ENCODE measurements around the gene TAF11L13. TPM values are rescaled to one million over a fixed set of nuclear protein-coding genes. Genes with fewer than 3 reads are reported as not detected.

Gene TAF11L13
- total and polyA plus RNA-seq, 10 of the 15 experiments (the other 5 are each of a cell fraction or from before 2014, with no cell fraction given) = not detected

DNA sequence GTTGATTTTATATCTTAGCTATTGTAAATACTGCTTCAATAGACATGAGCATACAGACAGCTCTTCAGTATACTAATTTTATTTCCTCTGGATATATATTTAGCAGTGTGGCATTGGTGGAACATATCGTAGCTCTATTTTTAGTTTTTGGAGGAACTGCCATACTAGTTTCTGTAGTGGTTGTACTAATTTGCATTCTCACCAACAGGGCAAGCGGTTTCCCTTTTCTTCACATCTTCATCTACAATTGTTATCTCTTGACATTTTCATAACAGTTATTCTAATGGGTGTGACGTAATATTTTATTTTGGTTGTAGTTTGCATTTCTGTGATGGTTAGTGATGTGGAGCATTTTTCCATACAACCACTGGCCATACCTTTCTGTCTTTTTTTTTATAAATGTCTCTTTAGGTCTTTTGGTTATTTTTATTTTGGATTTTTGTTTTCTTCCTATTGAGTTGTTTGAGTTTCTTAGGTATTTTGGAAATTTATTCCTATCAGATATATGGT is 34.9 kb downstream of the TAF11L13 start (continued):
- TF ChIP-seq, protein P1, sequence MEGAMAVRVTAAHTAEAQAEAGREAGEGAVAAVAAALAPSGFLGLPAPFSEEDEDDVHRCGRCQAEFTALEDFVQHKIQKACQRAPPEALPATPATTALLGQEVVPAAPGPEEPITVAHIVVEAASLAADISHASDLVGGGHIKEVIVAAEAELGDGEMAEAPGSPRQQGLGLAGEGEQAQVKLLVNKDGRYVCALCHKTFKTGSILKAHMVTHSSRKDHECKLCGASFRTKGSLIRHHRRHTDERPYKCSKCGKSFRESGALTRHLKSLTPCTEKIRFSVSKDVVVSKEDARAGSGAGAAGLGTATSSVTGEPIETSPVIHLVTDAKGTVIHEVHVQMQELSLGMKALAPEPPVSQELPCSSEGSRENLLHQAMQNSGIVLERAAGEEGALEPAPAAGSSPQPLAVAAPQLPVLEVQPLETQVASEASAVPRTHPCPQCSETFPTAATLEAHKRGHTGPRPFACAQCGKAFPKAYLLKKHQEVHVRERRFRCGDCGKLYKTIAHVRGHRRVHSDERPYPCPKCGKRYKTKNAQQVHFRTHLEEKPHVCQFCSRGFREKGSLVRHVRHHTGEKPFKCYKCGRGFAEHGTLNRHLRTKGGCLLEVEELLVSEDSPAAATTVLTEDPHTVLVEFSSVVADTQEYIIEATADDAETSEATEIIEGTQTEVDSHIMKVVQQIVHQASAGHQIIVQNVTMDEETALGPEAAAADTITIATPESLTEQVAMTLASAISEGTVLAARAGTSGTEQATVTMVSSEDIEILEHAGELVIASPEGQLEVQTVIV (IDR thresholded peaks at IDR 0.05; ENCODE audit: borderline replicate concordance, partially characterized antibody) = no peak
- TF ChIP-seq RELA (IDR thresholded peaks at IDR 0.05; ENCODE audit: borderline replicate concordance, partially characterized antibody) = no peak
- TF ChIP-seq RFX5 (IDR thresholded peaks at IDR 0.05; ENCODE audit: low read depth, low read length) = no peak
- TF ChIP-seq, protein P2, sequence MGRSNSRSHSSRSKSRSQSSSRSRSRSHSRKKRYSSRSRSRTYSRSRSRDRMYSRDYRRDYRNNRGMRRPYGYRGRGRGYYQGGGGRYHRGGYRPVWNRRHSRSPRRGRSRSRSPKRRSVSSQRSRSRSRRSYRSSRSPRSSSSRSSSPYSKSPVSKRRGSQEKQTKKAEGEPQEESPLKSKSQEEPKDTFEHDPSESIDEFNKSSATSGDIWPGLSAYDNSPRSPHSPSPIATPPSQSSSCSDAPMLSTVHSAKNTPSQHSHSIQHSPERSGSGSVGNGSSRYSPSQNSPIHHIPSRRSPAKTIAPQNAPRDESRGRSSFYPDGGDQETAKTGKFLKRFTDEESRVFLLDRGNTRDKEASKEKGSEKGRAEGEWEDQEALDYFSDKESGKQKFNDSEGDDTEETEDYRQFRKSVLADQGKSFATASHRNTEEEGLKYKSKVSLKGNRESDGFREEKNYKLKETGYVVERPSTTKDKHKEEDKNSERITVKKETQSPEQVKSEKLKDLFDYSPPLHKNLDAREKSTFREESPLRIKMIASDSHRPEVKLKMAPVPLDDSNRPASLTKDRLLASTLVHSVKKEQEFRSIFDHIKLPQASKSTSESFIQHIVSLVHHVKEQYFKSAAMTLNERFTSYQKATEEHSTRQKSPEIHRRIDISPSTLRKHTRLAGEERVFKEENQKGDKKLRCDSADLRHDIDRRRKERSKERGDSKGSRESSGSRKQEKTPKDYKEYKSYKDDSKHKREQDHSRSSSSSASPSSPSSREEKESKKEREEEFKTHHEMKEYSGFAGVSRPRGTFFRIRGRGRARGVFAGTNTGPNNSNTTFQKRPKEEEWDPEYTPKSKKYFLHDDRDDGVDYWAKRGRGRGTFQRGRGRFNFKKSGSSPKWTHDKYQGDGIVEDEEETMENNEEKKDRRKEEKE (IDR thresholded peaks at IDR 0.05) = no peak
- no peak for TF ChIP-seq POLR2A (IDR thresholded peaks at IDR 0.05; ENCODE audit: low read depth, low read length)
- no peak for TF ChIP-seq SMARCA5 (IDR thresholded peaks at IDR 0.05)
- TF ChIP-seq, protein P3, sequence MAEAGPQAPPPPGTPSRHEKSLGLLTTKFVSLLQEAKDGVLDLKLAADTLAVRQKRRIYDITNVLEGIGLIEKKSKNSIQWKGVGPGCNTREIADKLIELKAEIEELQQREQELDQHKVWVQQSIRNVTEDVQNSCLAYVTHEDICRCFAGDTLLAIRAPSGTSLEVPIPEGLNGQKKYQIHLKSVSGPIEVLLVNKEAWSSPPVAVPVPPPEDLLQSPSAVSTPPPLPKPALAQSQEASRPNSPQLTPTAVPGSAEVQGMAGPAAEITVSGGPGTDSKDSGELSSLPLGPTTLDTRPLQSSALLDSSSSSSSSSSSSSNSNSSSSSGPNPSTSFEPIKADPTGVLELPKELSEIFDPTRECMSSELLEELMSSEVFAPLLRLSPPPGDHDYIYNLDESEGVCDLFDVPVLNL (IDR thresholded peaks at IDR 0.05; ENCODE audit: low read depth, low read length) = no peak
- TF ChIP-seq, protein P4, sequence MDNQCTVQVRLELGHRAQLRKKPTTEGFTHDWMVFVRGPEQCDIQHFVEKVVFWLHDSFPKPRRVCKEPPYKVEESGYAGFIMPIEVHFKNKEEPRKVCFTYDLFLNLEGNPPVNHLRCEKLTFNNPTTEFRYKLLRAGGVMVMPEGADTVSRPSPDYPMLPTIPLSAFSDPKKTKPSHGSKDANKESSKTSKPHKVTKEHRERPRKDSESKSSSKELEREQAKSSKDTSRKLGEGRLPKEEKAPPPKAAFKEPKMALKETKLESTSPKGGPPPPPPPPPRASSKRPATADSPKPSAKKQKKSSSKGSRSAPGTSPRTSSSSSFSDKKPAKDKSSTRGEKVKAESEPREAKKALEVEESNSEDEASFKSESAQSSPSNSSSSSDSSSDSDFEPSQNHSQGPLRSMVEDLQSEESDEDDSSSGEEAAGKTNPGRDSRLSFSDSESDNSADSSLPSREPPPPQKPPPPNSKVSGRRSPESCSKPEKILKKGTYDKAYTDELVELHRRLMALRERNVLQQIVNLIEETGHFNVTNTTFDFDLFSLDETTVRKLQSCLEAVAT (IDR thresholded peaks at IDR 0.05) = no peak
- no peak for TF ChIP-seq TBL1XR1 (IDR thresholded peaks at IDR 0.05; ENCODE audit: low read depth, low read length)
- TF ChIP-seq SIN3A (IDR thresholded peaks at IDR 0.05; ENCODE audit: low read depth, low read length) = no peak
